Endothelial cell of umbilical vein (primary cell): ENCODE results near the gene INPP5F. TPM values are rescaled to one million over a fixed set of nuclear protein-coding genes. Genes with fewer than 3 reads are reported as not detected.

Experiments
- BruUV-seq: library from RNA; stranded (reverse); fragments of 400-500 nt; replicated peaks from 2 replicates; lab custom pipeline; 2021; lab: Mats Ljungman, UMichigan
- CTCF ChIA-PET: fragments of 300-600, 350-600 bp; sonication (Branson Sonifier 250); formaldehyde crosslinking; loops from one replicate; lab custom pipeline; 2021; ENCODE audit warnings: antibody characterized with exemption, inconsistent platforms; lab: Charles Lee
- POLR2A ChIA-PET: fragments of 300-600, 350-600 bp; sonication (Branson Sonifier 250); formaldehyde crosslinking; loops from one replicate; lab custom pipeline; 2021; ENCODE audit warnings: antibody characterized with exemption, inconsistent platforms; lab: Charles Lee
- DNase-seq: peaks from one replicate; pipeline ENCODE4 v3.0.0-alpha.2; 2011; ENCODE audit warnings: low read depth, low spot score
- FAIRE-seq: peaks from 2 replicates; lab custom pipeline; 2011; peaks lifted over from hg19 to GRCh38; lab: Jason Lieb, UNC
- H2AFZ ChIP-seq: 2 replicates; pipeline ENCODE4 v1.6.0; 2012; ENCODE audit warnings: low read depth, low read length, control low read depth, inconsistent platforms
- H3K27ac ChIP-seq: 2 replicates; pipeline ENCODE4 v1.5.1; 2011; ENCODE audit warnings: low read depth, mild to moderate bottlenecking, control low read depth, low read length, moderate library complexity; ENCODE audit not compliant: insufficient read depth
- H3K27me3 ChIP-seq, 2 experiments: 2 replicates each; pipeline versions ENCODE4 v1.6.0 to v1.6.1; 2011; ENCODE audit warnings: low read length in 2 of 2, mixed read lengths in 1 of 2; ENCODE audit not compliant: control insufficient read depth in 2 of 2, insufficient read depth in 2 of 2
- H3K36me3 ChIP-seq, 2 experiments: 2 replicates in 1 of 2; 3 replicates in 1 of 2; pipeline ENCODE4 v1.5.1; 2011; ENCODE audit warnings: low read length in 2 of 2, mild to moderate bottlenecking in 1 of 2, moderate library complexity in 1 of 2; ENCODE audit not compliant: control insufficient read depth in 2 of 2, insufficient read depth in 2 of 2; ENCODE audit errors: extremely low read depth in 1 of 2
- H3K4me1 ChIP-seq: 3 replicates; pipeline ENCODE4 v1.5.1; 2011; ENCODE audit warnings: mild to moderate bottlenecking, low read length; ENCODE audit not compliant: control insufficient read depth, insufficient read depth; ENCODE audit errors: extremely low read depth
- H3K4me2 ChIP-seq: 2 replicates; pipeline ENCODE4 v1.6.1; 2011; ENCODE audit warnings: low read length, control low read depth, mixed read lengths; ENCODE audit not compliant: insufficient read depth
- H3K4me3 ChIP-seq, 3 experiments: fragments of 200-600 bp in 1 of 3; sonication (generic), shearing (Covaris generic) in 1 of 3; replicated peaks in 1 of 3; 2 replicates each; pipeline ENCODE4 v1.5.1; 2011 to 2016; ENCODE audit warnings: control low read depth in 3 of 3, low read length in 3 of 3, mild to moderate bottlenecking in 2 of 3, inconsistent platforms in 1 of 3, low read depth in 1 of 3, moderate library complexity in 1 of 3; ENCODE audit not compliant: insufficient read depth in 1 of 3
- H3K79me2 ChIP-seq: 2 replicates; pipeline ENCODE4 v1.6.0; 2012; ENCODE audit warnings: low read length, inconsistent platforms; ENCODE audit not compliant: control insufficient read depth, insufficient read depth
- H3K9ac ChIP-seq: replicated peaks from 2 replicates; pipeline ENCODE3; 2011; ENCODE audit warnings: low read length, control low read depth; ENCODE audit not compliant: insufficient read depth; ENCODE audit errors: extremely low read depth
- H3K9me1 ChIP-seq: replicated peaks from 3 replicates; pipeline ENCODE4 v1.6.0; 2011; ENCODE audit warnings: mild to moderate bottlenecking, low read length; ENCODE audit not compliant: control insufficient read depth, insufficient read depth; ENCODE audit errors: extremely low read depth
- H3K9me3 ChIP-seq: replicated peaks from 2 replicates; pipeline ENCODE4 v1.5.1; 2012; ENCODE audit warnings: low read length, inconsistent platforms; ENCODE audit not compliant: control insufficient read depth, insufficient read depth
- H4K20me1 ChIP-seq: replicated peaks from 2 replicates; pipeline ENCODE3; 2011; ENCODE audit warnings: mild to moderate bottlenecking, low read length; ENCODE audit not compliant: control insufficient read depth, insufficient read depth; ENCODE audit errors: extremely low read depth
- EZH2 ChIP-seq: IDR thresholded peaks from 2 replicates; pipeline ENCODE4 v1.6.1; 2012; ENCODE audit warnings: borderline replicate concordance, low read depth, mild to moderate bottlenecking, moderate library complexity, low read length, inconsistent platforms; ENCODE audit not compliant: severe bottlenecking
- FOS ChIP-seq: IDR thresholded peaks from 2 replicates; pipeline ENCODE4 v1.6.1; 2011; ENCODE audit warnings: mild to moderate bottlenecking, low read length, moderate library complexity, borderline replicate concordance; ENCODE audit not compliant: insufficient read depth
- GATA2 ChIP-seq: IDR thresholded peaks from 2 replicates; pipeline ENCODE4 v1.7.0; 2011; ENCODE audit warnings: low read depth, mild to moderate bottlenecking, moderate library complexity, mixed read lengths, low read length; ENCODE audit not compliant: insufficient read length, insufficient read depth
- JUN ChIP-seq: IDR thresholded peaks from 2 replicates; pipeline ENCODE4 v1.6.1; 2011; ENCODE audit warnings: borderline replicate concordance, low read depth; ENCODE audit not compliant: insufficient read length, insufficient read depth
- MAX ChIP-seq: IDR thresholded peaks from 2 replicates; pipeline ENCODE4 v1.6.1; 2011; ENCODE audit not compliant: insufficient read depth, insufficient read length
- MYC ChIP-seq: IDR thresholded peaks from one replicate; pipeline ENCODE4 v1.6.1; 2011; ENCODE audit warnings: mild to moderate bottlenecking, low read depth, low read length
- POLR2A ChIP-seq: IDR thresholded peaks from 2 replicates; pipeline ENCODE4 v1.6.1; 2012; ENCODE audit warnings: low read depth, mild to moderate bottlenecking, control low read depth, low read length
- POLR2AphosphoS5 ChIP-seq: IDR thresholded peaks from 2 replicates; pipeline ENCODE4 v1.6.1; 2012; ENCODE audit warnings: low read depth, mild to moderate bottlenecking, control low read depth, low read length, moderate library complexity; ENCODE audit not compliant: insufficient read depth
- dilution Hi-C: fragments of 300-500 bp; cut with MboI; formaldehyde crosslinking; loops from one replicate; pipeline ENCODE4 v1.15.0; 2019; ENCODE audit warnings: low sequenced_read_pairs; ENCODE audit not compliant: extremely low pct_ligation_motif_present
- intact Hi-C: fragments of 100-400 bp; cut with micrococcal nuclease; formaldehyde crosslinking; loops from one replicate; pipeline ENCODE4 v1.10.0; 2022
- polyA plus RNA-seq, 4 experiments: library from polyadenylated mRNA; depleted of rRNA in 3 of 4; stranded (reverse) in 3 of 4; unstranded in 1 of 4; fragments of >200 nt; gene quantifications; 2 replicates each; pipeline versions ENCODE4 v1.2.1 to v1.2.3, GENCODE V29; 2011 to 2012; ENCODE audit warnings: missing spikeins in 1 of 4
- total RNA-seq: library from RNA; stranded (reverse); gene quantifications from 2 replicates; pipeline ENCODE4 v1.2.3, GENCODE V29; 2021
- TF ChIP-seq, protein P1 (sequence below), 2 donors: IDR thresholded peaks; 1 replicate in 1 of 2; 2 replicates in 1 of 2; pipeline ENCODE4 v1.5.1; 2011; ENCODE audit warnings: low read length in 2 of 2, mild to moderate bottlenecking in 2 of 2, moderate library complexity in 2 of 2, control low read depth in 1 of 2, inconsistent platforms in 1 of 2, low read depth in 1 of 2; ENCODE audit not compliant: insufficient read depth in 1 of 2; ENCODE audit errors: extremely low read depth in 1 of 2

The INPP5F gene
- total and polyA plus RNA-seq, 2 donors (not counting 3 experiments of a cell fraction or from before 2014, with no cell fraction given): 6.1 to 20.3 TPM

GRCh38 chr10:119831656-119832055 lies 105.8 kb downstream of the INPP5F start:
- Histone ChIP-seq H3K36me3 (peaks cover 17 to 42% of the 10 kb centered on the region in 2 experiments), H3K4me2 (no peak overlapping the region), H3K27me3 (no peaks in the 10 kb centered on the region), H3K27ac (no peak overlapping the region), H3K4me3 (no peak overlapping the region), H2AFZ (no peak overlapping the region), H3K9me1 (no peaks in the 10 kb centered on the region), H3K9me3 (no peaks in the 10 kb centered on the region), H3K79me2 (peaks cover 1% of the 10 kb centered on the region), H4K20me1 (no peaks in the 10 kb centered on the region), H3K4me1 (no peaks in the 10 kb centered on the region), H3K9ac (no peak overlapping the region)
- intact Hi-C loops: no loop called here
- ChIA-PET POLR2A (no interaction called here), CTCF (interaction anchor here (1.1 to 7.7 kb wide), 3 partner anchors 11 to 81 kb away, joined by 3 to 64 read pairs (median 7); no protein-coding TSS in a partner anchor)
- BruUV-seq: no TSS peak
- FAIRE-seq: no peak
- dilution Hi-C loops: no loop called here
- TF ChIP-seq GATA2 (no peak), EZH2 (no peak), JUN (no peak), MAX (no peak), POLR2AphosphoS5 (no peak), POLR2A (no peak), MYC (no peak), FOS (no peak)
- TF ChIP-seq, protein P1, sequence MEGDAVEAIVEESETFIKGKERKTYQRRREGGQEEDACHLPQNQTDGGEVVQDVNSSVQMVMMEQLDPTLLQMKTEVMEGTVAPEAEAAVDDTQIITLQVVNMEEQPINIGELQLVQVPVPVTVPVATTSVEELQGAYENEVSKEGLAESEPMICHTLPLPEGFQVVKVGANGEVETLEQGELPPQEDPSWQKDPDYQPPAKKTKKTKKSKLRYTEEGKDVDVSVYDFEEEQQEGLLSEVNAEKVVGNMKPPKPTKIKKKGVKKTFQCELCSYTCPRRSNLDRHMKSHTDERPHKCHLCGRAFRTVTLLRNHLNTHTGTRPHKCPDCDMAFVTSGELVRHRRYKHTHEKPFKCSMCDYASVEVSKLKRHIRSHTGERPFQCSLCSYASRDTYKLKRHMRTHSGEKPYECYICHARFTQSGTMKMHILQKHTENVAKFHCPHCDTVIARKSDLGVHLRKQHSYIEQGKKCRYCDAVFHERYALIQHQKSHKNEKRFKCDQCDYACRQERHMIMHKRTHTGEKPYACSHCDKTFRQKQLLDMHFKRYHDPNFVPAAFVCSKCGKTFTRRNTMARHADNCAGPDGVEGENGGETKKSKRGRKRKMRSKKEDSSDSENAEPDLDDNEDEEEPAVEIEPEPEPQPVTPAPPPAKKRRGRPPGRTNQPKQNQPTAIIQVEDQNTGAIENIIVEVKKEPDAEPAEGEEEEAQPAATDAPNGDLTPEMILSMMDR (IDR thresholded peaks at IDR 0.05; ENCODE audit: extremely low read depth in 1 of 2, insufficient read depth in 1 of 2, low read depth in 1 of 2, low read length in 2 of 2): no peak
- DNase-seq: no peak
